ENCODE data around the gene ACSS1.

GRCh38 chr20:25039697-25040437 is 18.1 kb downstream of the ACSS1 start:
- TF ChIP-seq CTCF (IDR thresholded peaks at IDR 0.05; ENCODE audit: insufficient read depth, low read length) (no peak), SPI1 (IDR thresholded peaks at IDR 0.05; ENCODE audit: borderline replicate concordance, low read depth) (no peak)
